Psoas muscle (tissue), 8 donors: ENCODE data around the gene SLC9A7. TPM values are rescaled to one million over a fixed set of nuclear protein-coding genes. Genes with fewer than 3 reads are reported as not detected.

ENCODE experiments used
- ATAC-seq, 4 donors: fragments of 200-7000 bp; cut with Tn5 transposase; one replicate each; pipeline ENCODE4 v1.9.1; 2020; ENCODE audit warnings: moderate library complexity in 3 of 4, mild to moderate bottlenecking in 2 of 4
- DNase-seq, 2 donors: peaks; one replicate each; pipeline ENCODE4 v3.0.0-alpha.2; 2020
- H3K27ac ChIP-seq: fragments of 200-600 bp; one replicate; pipeline ENCODE4 v1.8.0; 2022
- H3K27me3 ChIP-seq, 3 donors: fragments of 200-600 bp in 1 of 3; one replicate each; pipeline versions ENCODE4 v1.6.1 to v1.8.0; 2013 to 2022; ENCODE audit warnings: low read length in 2 of 3, mild to moderate bottlenecking in 2 of 3, moderate library complexity in 1 of 3; ENCODE audit not compliant: insufficient read depth in 3 of 3
- H3K36me3 ChIP-seq, 2 donors: fragments of 200-600 bp in 1 of 2; one replicate each; pipeline versions ENCODE4 v1.6.1 to v1.8.0; 2013 to 2022; ENCODE audit warnings: low read depth in 1 of 2, mild to moderate bottlenecking in 1 of 2, moderate library complexity in 1 of 2; ENCODE audit not compliant: insufficient read depth in 1 of 2
- H3K4me1 ChIP-seq: fragments of 200-600 bp; one replicate; pipeline ENCODE4 v1.8.0; 2022
- H3K4me3 ChIP-seq: fragments of 200-600 bp; one replicate; pipeline ENCODE4 v1.8.0; 2022; ENCODE audit warnings: mild to moderate bottlenecking
- H3K9me3 ChIP-seq: fragments of 200-600 bp; one replicate; pipeline ENCODE4 v1.8.0; 2022
- WGBS, 3 donors: extraction: QIAGEN DNeasy Blood & Tissue Kit; methylation state at CpG; one replicate each; pipeline versions ENCODE4 v1.1.6 to v1.1.7; 2013; 5-methylcytosine and 5-hydroxymethylcytosine counted together
- intact Hi-C, 2 donors: fragments of 100-400 bp; cut with DNase I; formaldehyde crosslinking; loops; one replicate each; pipeline versions ENCODE4 v1.11.0 to v1.14.2; 2022
- polyA plus RNA-seq, 3 donors: library from polyadenylated mRNA; stranded (reverse); fragments of 200-250 nt; gene quantifications; one replicate each; pipeline ENCODE4 v1.2.3, GENCODE V29; 2013
- total RNA-seq, 4 donors: library from RNA; stranded (reverse); fragmentation: NEBNext Ultra II Directional in 2 of 4; extraction: Animal tissue kit (Norgen Biotek cat#: 25700) in 2 of 4; gene quantifications; one replicate each; pipeline versions ENCODE4 v1.2.1 to v1.2.4, GENCODE V29; 2021 to 2023
- TF ChIP-seq, protein P1 (sequence below): fragments of 200-600 bp; IDR thresholded peaks from one replicate; pipeline ENCODE4 v1.8.0; 2022; ENCODE audit warnings: antibody characterized with exemption
- donor health status: healthy with polysubstance abuse.
- donor health status: DM: no; HTN: no; CAD: no; lungs with moderate emphysema.
- donor health status: Bipolar disorder and iron deficiency.
- donor health status: healthy.
- donor health status: DM: yes; HTN: yes; CAD: no.
- donor health status: DM: no; HTN: no; CAD: no.
- donor health status: DM: no; HTN: no; CAD: no.
- donor health status: DM: yes; HTN: yes; CAD: no.

The SLC9A7 gene
- total and polyA plus RNA-seq, 7 donors, result 1.5 to 14.0 (median 8.2) TPM

DNA sequence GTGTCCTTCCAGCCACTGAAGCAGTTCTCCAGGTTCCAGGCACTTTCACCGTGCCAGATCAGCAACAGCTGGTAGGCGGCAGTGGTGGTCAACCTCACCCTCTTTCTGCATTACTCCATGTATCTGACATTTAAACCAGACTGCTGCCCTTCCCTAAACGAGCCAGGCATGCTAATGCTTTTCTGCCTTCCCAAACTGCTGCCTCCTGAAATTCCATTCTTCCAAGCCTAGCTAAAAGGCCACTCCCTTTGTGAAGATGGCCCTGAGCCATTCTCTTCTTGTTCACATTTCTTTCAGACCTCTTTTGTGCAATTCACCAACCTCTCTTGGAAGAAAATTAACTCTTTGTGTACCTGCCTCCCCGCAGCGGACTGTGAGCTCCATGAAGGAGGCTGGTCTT, 111.7 kb downstream of the SLC9A7 start:
- Histone ChIP-seq H3K4me1 (no peaks in the 10 kb centered on the region), H3K9me3 (no peaks in the 10 kb centered on the region), H3K36me3 (no peaks in the 10 kb centered on the region), H3K27ac (no peak overlapping the region), H3K27me3 (no peaks in the 10 kb centered on the region), H3K4me3 (no peak overlapping the region)
- ATAC-seq (no peak), DNase-seq (no peak)
- intact Hi-C loops, result no loop called here
- 56 to 68% (median 60%) methylated on average over 5 of the region's 5 CpGs for WGBS, 3 donors
- TF ChIP-seq, protein P1, sequence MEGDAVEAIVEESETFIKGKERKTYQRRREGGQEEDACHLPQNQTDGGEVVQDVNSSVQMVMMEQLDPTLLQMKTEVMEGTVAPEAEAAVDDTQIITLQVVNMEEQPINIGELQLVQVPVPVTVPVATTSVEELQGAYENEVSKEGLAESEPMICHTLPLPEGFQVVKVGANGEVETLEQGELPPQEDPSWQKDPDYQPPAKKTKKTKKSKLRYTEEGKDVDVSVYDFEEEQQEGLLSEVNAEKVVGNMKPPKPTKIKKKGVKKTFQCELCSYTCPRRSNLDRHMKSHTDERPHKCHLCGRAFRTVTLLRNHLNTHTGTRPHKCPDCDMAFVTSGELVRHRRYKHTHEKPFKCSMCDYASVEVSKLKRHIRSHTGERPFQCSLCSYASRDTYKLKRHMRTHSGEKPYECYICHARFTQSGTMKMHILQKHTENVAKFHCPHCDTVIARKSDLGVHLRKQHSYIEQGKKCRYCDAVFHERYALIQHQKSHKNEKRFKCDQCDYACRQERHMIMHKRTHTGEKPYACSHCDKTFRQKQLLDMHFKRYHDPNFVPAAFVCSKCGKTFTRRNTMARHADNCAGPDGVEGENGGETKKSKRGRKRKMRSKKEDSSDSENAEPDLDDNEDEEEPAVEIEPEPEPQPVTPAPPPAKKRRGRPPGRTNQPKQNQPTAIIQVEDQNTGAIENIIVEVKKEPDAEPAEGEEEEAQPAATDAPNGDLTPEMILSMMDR, result no peak

DNA sequence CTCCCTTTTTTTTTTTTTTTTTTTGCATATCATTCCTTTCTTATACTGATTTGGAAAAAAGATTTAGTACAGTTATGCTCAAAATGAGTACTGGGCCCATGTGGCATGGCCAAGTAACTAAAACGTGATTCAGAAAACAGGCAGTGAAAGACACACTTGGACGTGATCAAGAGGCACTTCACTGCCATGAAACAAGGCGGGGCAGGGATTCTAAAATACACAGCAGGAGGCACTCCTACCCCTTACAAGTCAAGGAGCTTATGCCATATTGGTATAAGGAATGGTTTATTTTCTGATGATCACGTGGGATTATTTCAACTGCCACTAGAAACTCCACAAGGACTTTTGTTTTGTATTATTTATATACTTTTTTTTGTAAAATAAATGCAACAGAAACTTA, 113.3 kb downstream of the SLC9A7 start:
- Histone ChIP-seq H3K36me3 (no peaks in the 10 kb centered on the region), H3K27me3 (no peaks in the 10 kb centered on the region), H3K27ac (no peak overlapping the region), H3K4me3 (no peak overlapping the region), H3K4me1 (no peaks in the 10 kb centered on the region), H3K9me3 (no peaks in the 10 kb centered on the region)
- intact Hi-C loops, result no loop called here
- WGBS, 3 donors, result 51 to 93% (median 83%) methylated on average over 4 of the region's 4 CpGs
- no peak for DNase-seq
- TF ChIP-seq, protein P1, result no peak
- ATAC-seq, result no peak

DNA sequence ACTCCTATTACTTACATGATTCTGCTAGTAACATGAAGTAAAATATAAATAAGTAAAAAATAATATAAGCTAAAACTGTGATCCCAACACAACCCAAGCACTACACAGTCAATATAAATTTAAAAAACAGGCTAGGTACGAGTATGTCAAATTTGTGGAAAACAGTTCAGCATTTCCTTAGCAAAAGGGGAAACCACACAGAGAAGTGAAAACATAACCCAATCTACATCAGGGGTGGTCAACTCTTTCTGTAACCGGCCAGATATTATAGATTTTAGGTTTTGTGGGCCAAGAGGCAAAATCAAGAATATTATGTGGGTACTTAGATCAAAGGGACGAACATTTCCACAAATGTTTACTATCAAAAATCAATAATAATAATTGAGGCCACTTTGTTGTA, 115.3 kb downstream of the SLC9A7 start:
- no peak for ATAC-seq
- TF ChIP-seq, protein P1, result no peak
- H3K27me3 ChIP-seq, result no peaks in the 10 kb centered on the region
- no peaks in the 10 kb centered on the region for H3K9me3 ChIP-seq
- DNase-seq, result no peak
- WGBS, 3 donors, result 78 to 92% (median 88%) methylated on average over 3 of the region's 3 CpGs
- H3K4me3 ChIP-seq, result no peak overlapping the region
- intact Hi-C loops, result loop anchor here in 1 of 2 donors (5.0 kb wide), 1 partner anchor 71 kb away; the partner anchor contains the start of gene CHST7
- no peaks in the 10 kb centered on the region for H3K36me3 ChIP-seq
- H3K27ac ChIP-seq, result no peak overlapping the region
- no peaks in the 10 kb centered on the region for H3K4me1 ChIP-seq

DNA sequence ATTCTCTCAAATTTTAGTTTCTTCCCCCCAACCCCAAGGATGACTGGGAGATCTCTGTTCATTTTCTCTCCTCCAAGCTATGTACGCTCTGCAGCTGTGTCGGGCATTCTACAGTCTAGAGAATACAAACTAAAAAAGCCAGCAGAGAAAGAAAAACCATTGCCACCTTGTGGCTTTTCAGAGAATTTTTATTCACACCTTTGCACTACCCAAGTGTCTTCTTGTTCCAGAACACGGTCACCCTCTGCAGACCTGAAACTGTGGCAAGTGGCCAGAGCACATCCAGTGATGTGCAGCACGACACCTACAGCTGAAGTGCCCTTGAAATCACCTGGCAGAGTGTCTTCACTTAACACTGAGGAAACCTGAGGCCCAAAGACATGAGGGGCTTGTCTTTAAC, 116.8 kb downstream of the SLC9A7 start:
- Histone ChIP-seq H3K9me3 (no peaks in the 10 kb centered on the region), H3K4me3 (no peak overlapping the region), H3K36me3 (no peaks in the 10 kb centered on the region), H3K27ac (no peak overlapping the region), H3K27me3 (no peaks in the 10 kb centered on the region), H3K4me1 (no peaks in the 10 kb centered on the region)
- peak in 1 of 4 donors; percentile 48 for ATAC-seq
- TF ChIP-seq, protein P1, result peak; percentile 25
- intact Hi-C loops, result loop anchor here in 1 of 2 donors (5.0 kb wide), 1 partner anchor 70 kb away; the partner anchor contains the start of gene CHST7
- WGBS, 3 donors, result 38 to 44% (median 38%) methylated on average over 4 of the region's 4 CpGs
- DNase-seq, result no peak

DNA sequence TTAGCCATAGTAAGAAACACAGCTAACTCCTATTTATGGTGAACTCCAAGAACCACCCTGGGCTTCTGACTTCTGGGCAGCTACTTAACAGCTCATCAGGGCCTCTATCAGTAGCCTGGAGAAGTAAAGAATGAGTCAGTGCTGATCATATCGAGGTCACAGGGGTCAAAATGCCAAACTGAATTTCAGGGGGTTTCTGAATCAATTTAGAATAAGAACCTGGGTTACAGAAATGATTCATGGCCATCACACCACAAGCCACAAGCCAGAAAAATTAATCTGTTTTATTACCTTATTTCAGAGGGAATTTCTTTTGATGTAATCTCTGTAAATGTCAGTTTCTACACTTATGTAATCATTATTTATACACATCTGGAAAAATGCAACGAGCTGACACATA, 121.0 kb downstream of the SLC9A7 start:
- Histone ChIP-seq H3K4me3 (no peak overlapping the region), H3K36me3 (no peaks in the 10 kb centered on the region), H3K27me3 (peaks cover 0 to 5% (median 0%) of the 10 kb centered on the region in 3 donors), H3K9me3 (no peaks in the 10 kb centered on the region), H3K4me1 (no peaks in the 10 kb centered on the region), H3K27ac (no peak overlapping the region)
- TF ChIP-seq, protein P1, result no peak
- 43 to 77% (median 67%) methylated on average over 2 of the region's 2 CpGs for WGBS, 3 donors
- intact Hi-C loops, result no loop called here
- ATAC-seq (no peak), DNase-seq (no peak)
